GM04503 (cell line): ENCODE results near the gene HAPSTR1.
A peak's percentile ranks its signal among the peaks of the same experiment; 100 is the strongest.

ENCODE experiments used
- DNase-seq: peaks from one replicate; pipeline ENCODE4 v3.0.0-alpha.2; 2012; ENCODE audit warnings: low read depth

Gene HAPSTR1

GRCh38 chr16:9096416-9096952, 5.0 kb downstream of the HAPSTR1 start:
- no peak for DNase-seq

GRCh38 chr16:9097266-9098219, 6.1 kb downstream of the HAPSTR1 start:
- no peak for DNase-seq

GRCh38 chr16:9098377-9099090, 7.1 kb downstream of the HAPSTR1 start:
- DNase-seq: no peak

- no peak for DNase-seq
Observed at GRCh38 chr16:9099131-9099625, 7.7 kb downstream of the HAPSTR1 start.

GRCh38 chr16:9102379-9102778, 10.9 kb downstream of the HAPSTR1 start:
- peak; percentile 79 for DNase-seq

- DNase-seq: no peak
Observed at GRCh38 chr16:9102943-9103342, 11.5 kb downstream of the HAPSTR1 start.

- DNase-seq: no peak
Observed at GRCh38 chr16:9103546-9103945, 12.1 kb downstream of the HAPSTR1 start.

- DNase-seq: no peak
Observed at GRCh38 chr16:9105189-9105588, 13.7 kb downstream of the HAPSTR1 start.

DNA sequence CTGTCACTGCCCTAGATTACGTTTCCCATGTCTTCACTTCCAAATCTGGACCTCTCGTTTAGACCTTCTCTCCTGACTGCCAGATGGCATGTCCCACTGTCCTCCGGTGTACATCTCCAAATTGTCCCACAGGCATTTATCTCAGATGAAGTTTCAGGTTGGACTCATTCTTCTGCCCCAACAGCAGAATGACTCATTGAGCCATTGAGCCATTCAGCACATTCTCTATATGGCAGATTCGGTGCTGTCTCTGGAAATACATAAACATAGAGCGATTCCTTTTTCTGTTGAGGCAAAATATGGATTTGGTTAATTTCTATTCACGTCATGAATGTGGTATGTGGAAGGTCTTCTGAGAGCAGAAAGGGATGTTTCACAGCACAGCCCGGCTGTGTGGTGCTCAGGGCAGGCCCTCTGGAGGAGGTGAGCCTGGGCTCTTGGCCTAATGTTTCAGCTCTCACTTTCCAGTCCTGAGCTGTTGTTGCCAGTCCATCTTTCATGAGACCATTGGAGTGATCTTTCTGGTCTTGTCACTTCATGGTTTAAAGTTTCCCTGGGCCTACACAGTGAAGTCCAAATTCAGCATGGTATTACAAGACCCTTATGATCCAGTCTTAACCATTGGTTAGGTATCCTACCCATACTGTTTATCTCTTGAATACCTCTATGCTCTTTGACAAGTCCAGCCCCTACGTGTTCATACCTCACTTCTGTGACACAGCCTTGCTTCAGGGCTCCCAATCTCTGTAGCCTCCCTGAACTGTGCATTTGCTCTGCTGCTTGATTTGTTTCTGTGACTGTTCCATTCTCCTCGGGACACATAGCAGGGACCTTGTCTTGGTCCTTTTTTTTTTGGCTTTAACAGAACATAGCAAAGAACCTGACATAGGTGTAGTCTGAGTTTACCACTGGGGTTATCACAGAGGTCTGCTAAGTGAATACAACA, 15.9 kb downstream of the HAPSTR1 start:
- no peak for DNase-seq

DNA sequence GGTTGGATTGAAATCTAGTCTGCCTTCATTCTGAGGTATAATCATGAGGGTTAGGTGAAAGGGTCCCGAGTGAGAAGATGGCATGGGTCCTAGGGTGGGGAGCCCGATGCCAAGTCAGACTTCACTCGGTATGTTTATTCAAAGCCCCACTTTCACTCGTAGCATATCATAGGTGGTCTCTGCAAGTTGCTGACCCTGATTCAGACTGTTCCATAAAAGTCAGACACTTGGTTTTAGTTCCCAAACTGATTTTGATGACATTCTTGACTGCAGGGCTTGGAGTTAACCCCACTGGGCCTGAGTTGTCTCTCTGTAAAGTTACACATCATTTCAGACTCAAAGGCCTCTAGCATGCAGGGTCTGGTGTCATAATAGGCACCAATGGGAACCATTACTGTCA, 17.8 kb downstream of the HAPSTR1 start:
- no peak for DNase-seq

- no peak for DNase-seq
Observed at GRCh38 chr16:9112166-9112843, 20.9 kb downstream of the HAPSTR1 start.

GRCh38 chr16:9112844-9113186, 21.4 kb downstream of the HAPSTR1 start:
- DNase-seq: no peak

GRCh38 chr16:9113707-9114106, 22.3 kb downstream of the HAPSTR1 start:
- no peak for DNase-seq

- no peak for DNase-seq
Observed at GRCh38 chr16:9114112-9114511, 22.7 kb downstream of the HAPSTR1 start.

DNA sequence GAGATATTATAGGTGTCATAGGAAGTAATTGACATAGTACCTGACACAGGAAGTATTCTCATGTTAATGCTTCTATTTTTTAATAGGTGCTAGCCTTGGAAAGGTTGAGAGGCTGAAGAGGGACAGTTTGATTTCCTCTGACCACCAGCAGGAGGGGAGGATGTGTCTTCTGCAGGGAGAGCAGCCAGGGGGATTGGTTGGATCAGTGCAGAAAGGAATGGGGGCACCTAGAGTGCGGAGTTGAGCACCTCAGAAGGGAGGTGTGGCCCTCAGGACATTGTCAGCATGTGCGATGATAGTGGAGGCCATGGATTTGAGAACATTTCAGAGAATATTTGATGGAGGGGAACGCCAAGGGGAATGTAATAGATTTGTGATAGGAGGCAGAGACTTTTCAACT, 23.4 kb downstream of the HAPSTR1 start:
- DNase-seq: no peak

DNA sequence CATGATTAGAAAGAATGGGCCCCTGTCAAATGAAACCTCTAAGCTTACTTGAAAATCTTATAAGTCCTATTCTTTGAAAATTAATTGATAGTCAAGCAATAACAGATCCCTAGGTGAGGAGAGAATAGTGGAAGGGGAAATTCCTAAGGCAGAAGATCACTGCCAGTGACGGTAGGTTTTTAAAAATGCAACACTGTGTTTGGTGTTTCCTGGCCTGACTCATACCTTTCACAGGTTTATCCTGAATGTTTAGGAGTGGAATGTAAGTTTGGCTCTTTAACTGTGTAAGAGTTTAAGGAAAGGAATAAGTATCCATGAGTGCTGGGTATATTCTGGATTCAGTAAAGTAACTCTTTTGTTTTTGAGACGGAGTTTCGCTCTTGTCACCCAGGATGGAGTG, 23.8 kb downstream of the HAPSTR1 start:
- DNase-seq: no peak

GRCh38 chr16:9116141-9116540, 24.7 kb downstream of the HAPSTR1 start:
- DNase-seq: no peak

DNA sequence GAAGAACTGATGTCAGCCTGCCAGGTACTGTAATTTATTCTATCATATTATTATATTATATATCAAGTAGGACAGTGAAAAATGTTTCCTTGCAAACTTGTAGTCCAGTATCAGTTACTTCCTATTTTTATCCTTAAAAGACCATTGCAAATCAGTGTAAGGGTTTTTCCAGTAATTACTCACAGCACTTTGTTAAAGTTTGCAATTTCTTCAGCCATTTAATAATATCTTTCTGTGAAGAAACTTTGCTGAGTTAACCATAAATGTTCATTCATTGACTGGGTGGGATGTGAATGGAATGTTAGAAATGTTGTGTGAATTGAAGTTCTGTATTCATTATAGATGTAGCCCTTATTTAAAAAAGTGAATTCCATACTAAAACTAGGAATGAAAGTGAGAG, 26.7 kb downstream of the HAPSTR1 start:
- DNase-seq: no peak

DNA sequence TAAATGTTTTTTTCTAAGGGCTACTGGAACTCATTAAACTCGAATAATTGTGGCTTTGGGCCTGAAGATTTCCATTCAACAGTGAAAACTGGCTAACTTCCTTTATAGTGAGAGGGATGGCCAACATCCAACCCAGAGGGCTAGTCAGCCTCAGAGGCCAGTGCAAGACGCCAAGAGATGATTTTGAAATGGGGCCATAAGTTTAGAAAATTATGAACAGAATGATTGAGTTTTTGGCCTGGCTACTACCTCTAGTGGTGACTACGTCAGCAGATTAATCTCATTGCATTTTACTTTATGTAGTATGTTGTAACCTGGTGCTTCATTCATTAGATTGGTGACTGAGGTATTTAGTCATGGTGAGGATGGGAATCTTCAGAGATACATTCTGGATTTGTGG, 28.4 kb downstream of the HAPSTR1 start:
- DNase-seq: peak; percentile 92

- DNase-seq: no peak
Observed at GRCh38 chr16:9122342-9122741, 30.9 kb downstream of the HAPSTR1 start.

DNA sequence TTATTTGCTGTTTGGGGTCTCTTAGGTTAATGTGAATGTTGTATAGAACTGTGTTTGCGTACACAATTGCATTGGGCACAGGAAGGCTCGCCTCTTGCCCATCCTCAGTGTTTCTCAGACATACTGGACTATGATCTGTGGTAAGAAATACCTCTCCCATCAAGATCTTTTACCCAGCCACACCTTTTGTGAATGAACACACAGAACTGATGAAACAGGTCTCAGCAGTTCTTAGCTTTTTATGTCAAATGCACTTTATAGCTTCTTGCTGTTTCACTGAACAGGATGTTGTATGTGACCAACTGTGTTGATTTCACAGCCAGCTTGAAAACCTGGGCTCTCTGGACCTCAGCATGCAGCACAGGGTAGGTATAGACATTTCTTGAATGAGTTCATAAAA, 31.5 kb downstream of the HAPSTR1 start:
- no peak for DNase-seq
